ENCODE data around the gene SMIM35.
A peak's percentile ranks its signal among the peaks of the same experiment; 100 is the strongest.

Gene SMIM35

DNA sequence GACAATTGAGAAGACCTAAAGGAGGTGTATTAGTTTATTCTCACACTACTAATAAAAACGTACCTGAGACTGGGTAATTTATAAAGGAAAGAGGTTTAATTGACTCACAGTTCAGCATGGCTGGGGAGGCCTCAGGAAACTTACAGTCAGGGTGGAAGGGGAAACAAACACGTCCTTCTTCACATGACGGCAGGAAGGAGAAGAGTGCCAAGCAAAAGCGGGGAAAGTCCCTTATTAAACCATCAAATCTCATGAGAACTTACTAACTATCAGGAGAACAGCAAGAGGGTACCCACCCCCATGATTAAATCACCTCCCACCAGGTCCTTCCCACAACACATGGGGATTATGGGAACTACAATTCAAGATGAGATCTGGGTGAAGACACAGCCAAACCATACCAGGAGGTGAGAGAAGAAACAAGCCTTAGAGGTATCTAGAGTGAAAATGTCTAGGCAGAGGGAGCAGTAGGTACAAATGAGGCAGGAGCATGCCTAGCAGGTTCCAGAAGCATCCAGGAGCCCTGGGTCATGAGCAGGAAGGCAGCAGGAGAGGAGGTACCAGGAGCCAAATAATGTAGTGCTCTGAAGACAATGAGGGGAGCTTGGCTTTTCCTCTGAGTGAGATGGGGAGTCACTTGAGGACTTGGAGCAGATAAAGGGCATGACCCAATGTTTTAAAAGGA lies 69.0 kb downstream of the SMIM35 start:
- DNase-seq, result no peak

DNA sequence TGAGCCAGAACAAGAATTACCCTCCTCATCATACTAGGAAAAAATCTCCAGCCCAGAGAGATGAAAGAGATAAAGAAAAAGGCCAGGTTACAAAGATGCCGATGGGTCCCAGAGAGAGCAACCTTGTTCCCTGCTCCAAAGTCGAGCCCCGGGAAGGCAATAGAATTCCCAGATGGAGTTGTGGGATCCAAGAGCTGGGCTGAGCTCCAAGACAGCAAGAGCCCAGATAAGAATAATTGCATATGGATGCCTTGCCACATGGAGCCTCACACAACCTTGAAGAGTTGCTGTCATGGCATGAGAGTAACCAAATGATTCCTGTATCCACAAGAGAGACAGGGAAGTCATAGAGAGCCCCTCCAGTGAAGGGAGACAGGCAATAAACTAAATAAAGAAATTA lies 69.7 kb downstream of the SMIM35 start:
- no peak for DNase-seq

DNA sequence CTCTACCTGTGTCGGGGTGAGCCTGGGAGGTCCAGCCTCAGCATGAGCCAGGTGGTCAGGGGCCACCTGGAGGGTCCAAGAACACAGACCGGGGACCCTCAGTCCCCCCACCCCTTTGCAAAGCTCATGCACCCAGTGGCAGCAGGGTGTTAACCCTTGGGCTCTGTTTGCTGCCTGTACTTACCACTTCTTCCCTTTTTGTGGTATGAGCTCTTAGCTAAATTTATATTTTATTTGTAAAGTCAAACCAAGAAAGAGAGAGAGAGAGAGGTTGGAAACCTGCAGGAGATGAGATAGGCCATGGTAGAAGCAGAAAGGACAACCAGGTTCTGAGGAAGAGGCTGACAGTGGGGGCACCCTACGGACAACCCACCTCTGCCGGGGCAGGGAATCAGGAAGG lies 70.7 kb downstream of the SMIM35 start:
- DNase-seq, result no peak

DNA sequence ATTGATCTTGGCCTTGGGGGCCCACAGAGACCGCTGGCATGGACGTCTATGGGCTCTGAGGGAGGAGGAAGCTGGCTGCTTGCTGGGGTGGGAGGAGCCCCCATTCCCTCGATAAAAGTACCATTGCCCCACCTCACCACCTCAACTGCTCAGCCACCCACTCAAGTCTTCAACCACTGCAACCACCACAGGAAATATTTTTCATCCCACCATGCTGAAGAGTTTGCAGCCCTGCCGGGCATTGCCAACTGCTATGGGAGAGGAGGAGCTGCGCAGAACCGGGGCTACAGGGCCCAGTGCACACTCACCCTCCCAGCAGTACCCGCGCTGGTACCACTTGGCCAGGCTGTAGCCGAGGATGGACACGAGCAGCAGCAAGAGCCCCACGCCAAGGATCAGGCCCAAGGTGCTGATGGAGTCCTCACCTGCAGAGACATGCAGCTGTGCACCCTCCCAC lies 71.3 kb downstream of the SMIM35 start:
- no peak for DNase-seq

DNA sequence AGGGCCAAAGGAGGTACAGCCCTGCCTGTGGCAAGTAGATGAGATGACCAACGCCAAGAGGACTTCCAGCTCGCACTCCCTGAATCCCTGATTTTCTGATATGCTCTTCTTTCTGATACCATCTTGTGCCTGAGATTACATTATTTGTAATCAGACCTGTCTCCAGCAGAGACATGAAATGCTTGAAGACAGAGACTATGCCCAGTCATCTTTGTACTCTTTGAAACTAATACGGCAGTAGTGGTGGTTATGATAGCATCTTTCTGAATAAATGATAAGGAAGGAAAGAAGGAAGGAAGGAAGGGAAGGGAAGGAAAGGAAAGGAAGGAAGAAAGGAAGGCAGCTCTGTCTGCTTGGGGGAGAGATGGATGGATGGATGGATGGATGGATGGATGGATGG lies 72.7 kb downstream of the SMIM35 start:
- DNase-seq, result no peak

DNA sequence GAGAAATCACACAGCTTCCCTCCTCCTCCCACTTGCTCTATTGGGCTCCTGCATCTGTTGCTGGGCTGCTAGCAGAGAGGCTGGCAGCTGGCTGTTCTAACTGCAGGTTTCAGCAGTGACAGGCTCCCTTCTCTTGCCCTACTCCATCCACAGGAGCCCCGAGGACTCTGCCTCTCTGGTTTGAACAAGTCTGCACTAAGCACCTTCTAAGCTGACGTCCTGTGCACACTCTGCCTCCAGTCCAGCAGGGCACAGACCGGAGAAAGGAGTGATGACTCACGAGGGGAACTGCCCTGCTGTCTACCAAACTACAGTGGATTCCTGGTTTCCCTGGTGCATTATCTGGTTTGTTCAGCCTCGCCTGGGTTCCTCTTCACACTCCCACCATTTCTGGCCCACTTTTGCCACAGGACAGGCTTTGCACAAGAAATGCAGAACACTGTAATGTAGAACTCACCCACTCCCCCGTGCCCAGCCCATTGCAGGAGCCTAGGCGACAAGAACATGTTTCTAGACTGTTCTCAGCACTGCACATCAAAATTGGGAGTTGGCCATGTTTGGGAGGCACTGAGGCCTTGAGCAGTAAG lies 74.6 kb downstream of the SMIM35 start:
- DNase-seq, result peak; percentile 55

DNA sequence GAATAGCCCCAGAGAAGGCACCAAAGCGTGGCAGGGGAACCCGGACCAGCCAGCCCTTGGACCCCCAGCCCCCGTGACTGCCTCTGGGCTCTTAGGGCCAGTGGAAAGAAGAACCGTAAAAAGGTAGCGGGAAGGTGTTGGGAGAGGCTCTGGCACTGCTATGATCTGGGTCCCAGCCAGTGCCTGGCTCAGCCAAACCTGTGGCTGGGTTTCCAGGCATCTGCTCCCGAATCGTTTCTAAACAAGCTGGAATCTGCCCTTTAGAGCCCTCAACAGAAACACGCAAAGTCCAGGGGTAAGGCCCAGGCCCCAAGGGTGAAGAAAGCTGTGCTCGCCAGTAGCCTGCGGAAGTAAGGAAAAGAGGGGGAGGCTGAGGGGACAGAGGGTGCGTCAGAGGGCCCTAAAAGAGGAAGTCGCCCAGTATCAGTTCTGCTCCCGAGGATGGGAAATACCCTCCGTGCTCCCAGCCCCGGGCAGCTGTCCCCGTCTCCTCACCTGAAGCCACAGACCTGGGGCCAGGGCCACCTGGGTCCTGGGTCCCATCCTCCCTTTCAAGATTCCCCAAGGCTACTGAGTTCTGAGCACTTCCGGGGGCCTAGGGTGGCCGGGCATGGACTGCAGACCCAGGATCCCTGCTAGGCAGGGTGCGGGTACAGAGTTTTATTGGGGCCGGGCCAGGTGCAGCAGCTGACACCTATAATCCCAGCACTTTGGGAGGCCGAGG lies 75.9 kb downstream of the SMIM35 start:
- DNase-seq, result no peak

DNA sequence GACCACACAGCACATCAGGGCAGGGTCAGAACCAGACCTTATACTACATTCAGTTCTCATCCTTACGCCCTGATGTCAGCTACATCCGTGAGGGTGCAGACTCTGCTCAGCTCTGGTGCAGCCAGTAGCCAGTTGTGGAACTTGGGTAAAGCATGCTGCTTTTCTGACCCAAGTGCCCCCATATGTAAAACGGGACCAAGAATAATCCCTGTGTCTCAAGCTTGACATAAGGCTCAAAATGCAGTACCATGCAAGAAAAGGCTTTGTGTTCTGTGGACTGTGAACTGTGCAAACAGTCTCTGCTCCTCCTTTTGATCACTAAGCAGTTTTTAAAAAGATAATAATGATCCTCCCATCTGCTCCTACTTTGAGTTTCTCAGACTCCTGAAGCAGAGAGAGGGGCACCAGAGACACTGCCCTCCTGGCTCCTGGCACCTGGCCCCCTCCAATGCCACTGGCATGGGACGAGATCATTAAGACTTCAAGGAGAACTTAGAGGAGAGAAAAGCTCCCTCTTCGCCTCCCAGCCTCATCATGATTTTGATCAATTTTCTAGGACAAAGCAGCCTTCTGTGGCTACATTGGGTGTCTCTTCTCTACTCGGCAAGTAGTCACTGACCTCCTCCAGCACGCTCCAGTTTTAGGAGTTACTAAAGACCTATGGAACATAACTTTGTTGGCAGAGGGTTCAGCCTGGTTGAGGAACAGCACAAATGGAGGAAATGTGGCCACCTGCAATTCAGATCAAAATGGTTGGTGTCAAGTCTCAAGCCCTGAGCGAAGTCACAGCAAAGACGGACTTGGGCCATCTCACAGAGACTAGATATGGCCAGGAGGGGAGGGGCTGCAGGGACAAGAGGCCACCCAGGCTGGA lies 76.7 kb downstream of the SMIM35 start:
- no peak for DNase-seq

DNA sequence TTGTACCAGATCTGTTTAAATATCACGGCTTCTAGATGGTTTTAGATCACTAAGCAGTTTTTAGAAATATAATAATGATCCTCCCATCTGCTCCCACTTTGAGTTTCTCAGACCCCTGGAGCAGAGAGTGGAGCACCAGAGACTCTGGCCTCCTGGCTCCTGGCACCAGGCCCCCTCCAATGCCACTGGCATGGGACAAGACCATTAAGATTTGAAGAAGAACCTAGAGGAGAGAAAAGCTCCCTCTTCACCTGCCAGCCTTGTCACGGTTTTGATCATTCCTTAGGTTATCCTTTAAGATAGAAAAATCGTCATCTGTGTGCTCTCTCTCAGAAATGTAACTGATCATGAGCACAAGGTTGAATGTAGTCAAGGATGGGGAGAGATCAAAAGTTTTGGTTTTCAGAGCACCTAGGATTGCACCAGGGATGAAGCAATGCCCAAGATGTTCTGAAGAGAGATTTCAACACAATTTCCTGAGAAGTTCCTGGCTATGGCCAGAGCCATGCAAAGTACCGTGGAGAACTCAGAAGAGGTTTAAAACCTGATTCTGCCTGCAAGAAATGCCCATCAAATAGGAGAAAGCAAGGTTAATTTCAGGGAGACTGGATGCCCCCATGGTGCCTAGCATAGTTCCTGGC lies 78.4 kb downstream of the SMIM35 start:
- no peak for DNase-seq

DNA sequence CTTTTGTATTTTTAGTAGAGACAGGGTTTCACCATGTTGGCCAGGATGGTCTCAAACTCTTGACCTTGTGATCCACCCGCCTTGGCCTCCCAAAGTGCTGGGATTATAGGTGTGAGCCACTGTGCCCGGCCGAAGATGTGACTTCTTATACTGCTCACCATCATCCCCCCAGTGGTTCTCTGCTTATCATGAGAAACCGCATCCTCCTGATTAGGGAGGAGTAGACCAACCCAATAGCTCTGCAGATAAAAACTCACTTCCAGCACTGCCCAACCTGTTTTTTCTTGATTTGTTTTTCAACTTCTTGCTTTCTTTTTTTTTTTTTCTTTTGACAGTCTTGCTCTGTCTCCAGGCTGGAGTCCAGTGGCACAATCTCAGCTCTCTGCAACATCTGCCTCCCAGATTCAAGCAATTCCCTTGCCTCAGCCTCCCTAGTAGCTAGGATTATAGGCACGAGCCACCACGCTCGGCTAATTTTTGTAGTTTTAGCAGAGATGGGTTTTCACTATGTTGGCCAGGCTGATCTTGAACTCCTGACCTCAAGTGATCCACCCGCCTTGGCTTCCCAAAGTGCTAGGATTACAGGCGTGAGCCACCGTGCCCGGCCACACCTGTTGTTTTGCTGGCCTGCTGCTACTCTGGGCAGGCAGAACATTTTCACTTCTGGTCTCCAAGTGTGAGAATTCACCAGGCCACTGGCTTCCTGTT lies 79.0 kb downstream of the SMIM35 start:
- DNase-seq, result peak; percentile 58

DNA sequence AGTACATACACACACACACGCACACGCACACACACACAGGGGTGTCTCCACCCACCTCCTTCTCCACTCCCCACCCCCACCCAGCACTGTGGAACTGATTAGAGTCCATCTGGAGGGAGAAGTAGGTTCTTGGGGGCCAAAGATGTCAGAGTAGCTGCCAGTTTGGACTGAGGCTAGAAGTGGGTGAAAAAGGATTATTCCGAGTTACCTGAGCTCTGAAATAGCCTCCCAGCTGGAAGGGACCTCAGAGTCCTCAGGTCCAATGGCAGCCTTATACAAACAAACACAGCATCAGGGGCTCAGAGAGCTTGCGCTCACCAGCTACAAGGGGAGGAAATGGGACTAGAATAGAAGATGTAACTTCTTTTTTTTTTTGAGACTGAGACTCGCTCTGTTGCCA lies 79.7 kb downstream of the SMIM35 start:
- peak; percentile 35 for DNase-seq

DNA sequence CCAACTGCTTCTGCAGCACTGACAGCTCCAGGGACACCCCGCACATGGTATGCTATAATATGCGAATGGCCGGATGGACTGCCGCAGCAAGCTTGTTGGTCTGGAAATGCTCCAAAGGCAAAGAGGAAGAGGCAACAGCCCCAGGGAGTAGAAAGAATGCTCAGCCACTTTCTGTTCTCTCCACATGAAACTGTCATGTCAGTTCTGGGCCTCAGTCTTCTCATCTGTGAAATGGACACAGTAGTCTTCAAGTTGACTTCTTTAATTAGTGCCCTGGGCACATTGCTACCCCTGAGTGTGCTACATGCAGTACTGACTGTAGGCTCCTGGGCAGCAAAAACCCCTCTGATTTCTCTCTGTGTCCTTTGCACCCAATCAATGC lies 80.6 kb downstream of the SMIM35 start:
- no peak for DNase-seq

DNA sequence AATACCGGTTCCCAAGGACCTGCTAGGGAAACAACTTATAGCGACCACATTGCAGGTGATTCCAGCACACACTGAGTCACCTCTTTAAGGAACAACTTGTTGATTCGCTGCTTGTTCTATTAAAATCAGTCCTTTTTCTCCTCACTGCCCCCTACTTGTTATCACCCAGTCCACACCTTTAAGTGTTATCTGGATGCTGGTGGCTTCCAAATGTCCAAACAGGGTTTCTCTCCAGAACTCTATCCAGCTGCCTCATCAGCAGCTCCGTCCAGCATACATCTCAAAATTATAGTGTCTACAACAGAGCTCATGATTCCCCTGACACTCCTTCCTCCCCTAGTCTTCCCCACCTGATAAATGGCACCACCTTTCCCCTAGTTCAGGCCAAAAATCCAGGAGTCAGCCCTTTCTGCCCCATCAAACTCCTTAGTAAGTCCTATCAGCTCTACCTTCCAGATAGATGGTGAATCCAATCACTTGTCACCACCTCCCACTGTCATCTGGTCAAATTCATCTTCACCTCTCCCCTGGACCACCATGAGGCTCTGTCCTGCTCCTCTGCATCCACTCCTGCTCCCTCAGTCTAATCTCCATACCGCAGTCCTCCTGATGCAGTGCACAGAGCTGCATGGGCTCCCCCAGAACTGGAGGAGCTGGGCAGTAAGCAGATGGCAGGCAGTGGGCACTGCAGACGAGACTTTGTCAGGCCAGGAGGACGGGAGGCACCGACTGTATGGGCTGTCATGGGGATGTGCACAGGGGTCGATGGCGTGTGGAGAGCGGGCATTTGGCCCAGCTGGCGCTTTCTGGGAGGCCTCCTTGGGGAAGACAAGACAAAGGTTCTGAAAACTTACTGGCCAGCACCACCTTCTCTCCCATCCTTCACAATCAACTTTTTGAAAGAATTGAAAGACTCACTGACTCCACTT lies 81.3 kb downstream of the SMIM35 start:
- no peak for DNase-seq

DNA sequence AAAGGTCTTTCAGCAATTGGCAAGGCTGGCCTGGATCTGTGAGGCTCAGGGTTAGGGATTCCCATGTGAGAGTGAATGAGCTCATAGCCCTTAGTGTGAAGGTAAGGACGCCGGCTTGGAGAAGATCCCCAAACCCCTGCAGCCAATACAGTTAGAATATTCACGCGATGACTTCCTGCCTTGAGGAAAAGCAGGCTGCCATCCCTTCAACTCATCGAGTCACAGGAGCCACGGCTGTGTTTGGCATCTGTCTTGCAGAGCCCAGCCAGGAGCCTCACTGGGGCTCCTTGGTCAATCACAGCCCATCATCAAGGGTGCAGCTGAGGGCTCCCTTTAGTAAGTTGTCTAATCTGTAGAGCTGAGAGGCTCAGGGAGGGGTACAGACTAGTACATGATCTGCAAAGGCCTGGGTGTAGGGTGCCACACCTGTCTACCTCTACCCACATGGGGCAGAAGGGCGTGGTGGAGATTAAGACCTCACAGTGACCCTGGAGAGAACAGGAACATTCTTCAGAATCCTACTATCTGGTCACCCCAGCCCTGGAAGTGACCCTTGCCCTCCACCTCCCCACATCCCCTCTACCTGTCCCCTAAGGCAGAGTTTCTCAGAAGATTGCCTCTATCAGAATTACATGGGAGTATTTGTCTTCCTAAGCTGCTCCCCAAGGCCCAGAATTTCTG lies 82.1 kb downstream of the SMIM35 start:
- no peak for DNase-seq

DNA sequence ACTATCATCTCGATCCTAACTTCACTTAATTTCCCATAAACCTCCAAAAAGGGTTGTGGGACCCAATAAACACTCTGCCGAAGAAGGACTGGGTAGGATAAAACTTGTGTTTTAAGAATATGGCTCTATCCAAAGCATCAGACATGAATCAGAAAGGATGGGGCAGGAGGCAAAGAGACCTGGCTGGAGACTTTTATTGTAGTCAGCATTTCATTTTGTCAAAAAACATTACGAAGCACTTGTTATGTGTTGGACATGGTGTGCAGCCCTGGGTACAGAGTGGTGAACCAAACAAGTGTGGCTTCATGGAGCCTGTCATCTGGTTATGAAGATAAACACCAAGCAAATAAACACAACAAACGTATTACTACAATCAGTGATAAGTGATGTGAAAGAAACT lies 83.3 kb downstream of the SMIM35 start:
- DNase-seq, result peak; percentile 46

DNA sequence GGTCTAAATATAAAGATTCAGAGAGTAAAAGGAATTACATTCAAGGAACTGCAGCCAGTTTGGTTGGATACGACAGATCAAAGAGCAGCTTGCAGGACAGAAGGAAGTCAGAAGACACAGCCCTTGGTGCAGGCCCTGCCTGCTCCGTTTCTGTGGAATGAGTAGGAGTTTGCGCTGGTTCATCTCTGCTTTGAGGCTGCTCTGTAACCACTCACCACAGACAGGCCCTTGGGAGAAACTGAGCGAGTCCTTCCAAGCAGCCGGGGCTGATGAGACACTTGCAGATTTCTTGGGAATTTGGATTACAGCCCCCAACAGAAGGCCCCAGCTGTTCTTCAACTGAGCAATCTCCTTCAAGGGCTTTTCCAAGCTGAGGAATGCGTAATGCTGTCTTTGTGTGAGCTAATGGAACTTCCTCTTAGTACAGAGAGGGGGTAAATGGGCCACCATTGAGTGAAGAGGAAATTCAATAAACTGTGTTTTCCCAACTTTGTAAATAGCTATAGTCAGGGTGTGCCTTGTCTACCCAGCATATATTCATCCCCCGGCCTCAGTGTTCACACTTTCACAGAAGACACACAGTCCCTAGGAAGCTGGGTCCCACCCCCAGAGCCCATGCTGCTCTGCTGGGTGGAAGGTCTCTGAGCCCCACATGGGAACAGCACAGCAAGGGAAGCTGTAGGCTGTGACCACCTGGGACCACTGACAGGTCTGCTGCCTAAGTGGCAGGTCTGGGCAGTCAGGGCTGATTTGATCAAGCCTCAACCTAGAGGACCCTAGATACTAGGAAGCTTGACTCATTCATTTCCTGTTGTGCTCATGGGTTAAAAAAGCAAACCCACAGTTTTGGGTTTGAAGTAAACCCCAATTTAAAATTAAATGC lies 84.0 kb downstream of the SMIM35 start:
- peak; percentile 60 for DNase-seq

DNA sequence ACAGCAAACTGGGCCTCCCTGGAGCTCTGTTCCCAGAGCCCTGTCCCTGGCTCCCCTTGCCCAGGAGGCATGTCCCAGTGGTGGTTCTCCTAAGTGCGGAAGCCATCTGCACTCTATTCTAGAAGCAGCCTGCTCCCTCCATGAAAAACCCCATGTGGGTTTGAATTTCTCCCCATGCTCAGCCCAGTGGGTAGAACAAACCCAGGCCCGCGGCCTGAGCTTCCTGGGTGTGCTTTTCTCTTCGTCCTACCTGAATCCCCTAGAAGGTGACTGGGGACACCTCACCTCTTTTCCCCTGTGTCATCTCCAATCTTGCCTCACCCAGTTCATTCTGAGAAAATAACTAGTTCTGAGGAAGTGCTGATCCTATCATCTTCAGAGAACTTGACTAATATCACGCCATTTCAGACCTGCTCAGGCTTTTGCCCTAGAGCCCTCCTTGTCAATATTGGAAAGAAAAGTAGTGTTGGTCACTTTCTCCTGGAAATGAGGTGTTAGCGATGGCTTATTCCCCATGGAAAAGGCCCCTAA lies 84.7 kb downstream of the SMIM35 start:
- peak; percentile 59 for DNase-seq

DNA sequence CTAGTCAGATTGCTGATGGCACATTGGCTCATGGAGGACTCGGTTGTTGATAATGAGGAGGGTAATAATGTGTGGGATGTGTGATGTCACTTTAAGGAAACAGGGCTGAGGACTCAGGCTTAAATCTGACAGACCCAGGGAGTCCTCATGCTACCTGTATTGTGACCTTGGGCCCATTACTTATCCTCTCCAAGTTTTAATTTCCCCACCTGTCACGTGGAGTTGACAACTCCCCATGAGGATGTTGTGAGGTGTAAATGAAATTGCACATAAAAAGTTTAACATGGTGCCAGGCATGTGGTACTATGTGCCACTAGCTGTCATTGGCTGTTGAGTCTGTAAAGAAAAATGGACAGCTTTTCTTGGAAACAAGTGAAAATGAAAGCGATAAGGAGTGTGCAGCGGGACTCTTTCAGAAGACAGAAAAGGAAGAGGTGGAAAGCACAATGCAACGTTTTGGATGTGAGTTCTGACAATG lies 85.2 kb downstream of the SMIM35 start:
- no peak for DNase-seq

DNA sequence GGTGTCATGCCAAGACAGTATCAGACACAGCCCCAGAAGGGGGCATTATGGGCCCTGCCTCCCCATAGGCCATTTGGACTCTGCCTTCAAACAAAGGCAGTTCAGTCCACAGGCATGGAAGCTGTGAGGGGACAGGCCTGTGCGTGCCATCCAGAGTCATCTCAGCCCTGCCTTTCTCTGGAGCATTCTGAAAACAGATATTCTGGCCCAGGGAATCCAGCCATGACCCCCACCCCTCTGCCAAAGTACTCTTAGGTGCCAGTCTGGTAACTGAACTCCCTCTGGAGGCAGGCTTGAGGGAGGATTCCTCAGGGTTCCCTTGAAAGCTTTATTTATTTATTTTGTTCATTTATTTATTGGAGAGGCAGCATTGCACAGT lies 85.9 kb downstream of the SMIM35 start:
- no peak for DNase-seq

All from CD4-positive, alpha-beta T cell treated with Interleukin-6 for 4 hours (primary cell).